Vagina (tissue), 2 donors: Measurements from ENCODE around the gene ZDHHC5.

ENCODE experiments used
- CTCF ChIP-seq, 3 experiments: fragments of 450-650 bp in 2 of 3; fragments of 200-600 bp in 1 of 3; sonication (generic) in 1 of 3; IDR thresholded peaks; one replicate each; pipeline ENCODE4 v1.5.1; 2017 to 2019; ENCODE audit warnings: antibody characterized with exemption in 3 of 3, mild to moderate bottlenecking in 2 of 3, moderate library complexity in 2 of 3
- POLR2A ChIP-seq, 2 donors: fragments of 450-650 bp; IDR thresholded peaks; one replicate each; pipeline ENCODE4 v1.6.1; 2017; ENCODE audit warnings: antibody characterized with exemption in 2 of 2, mild to moderate bottlenecking in 2 of 2, moderate library complexity in 2 of 2
- POLR2AphosphoS5 ChIP-seq, 2 donors: sonication (generic); formaldehyde crosslinking; IDR thresholded peaks; one replicate each; pipeline ENCODE4 v1.9.0; 2017; ENCODE audit warnings: antibody characterized with exemption in 2 of 2, mild to moderate bottlenecking in 2 of 2, low read depth in 1 of 2; ENCODE audit not compliant: insufficient read depth in 1 of 2

GRCh38 chr11:57667117-57667735 is 688 bp upstream of the ZDHHC5 start:
- TF ChIP-seq CTCF (IDR thresholded peaks at IDR 0.05) (no peak), POLR2AphosphoS5 (IDR thresholded peaks at IDR 0.05; ENCODE audit: insufficient read depth in 1 of 2, low read depth in 1 of 2) (peak; percentile 82 to 90), POLR2A (IDR thresholded peaks at IDR 0.05) (no peak)
